Osteoblast (primary cell): ENCODE results near the gene LZTR1. TPM values are rescaled to one million over a fixed set of nuclear protein-coding genes. Genes with fewer than 3 reads are reported as not detected.

Source experiments
- DNase-seq: peaks from one replicate; pipeline ENCODE4 v3.0.0; 2011; ENCODE audit warnings: low spot score, mixed read lengths; ENCODE audit not compliant: insufficient read length; ENCODE audit errors: missing footprints
- H2AFZ ChIP-seq: 2 replicates; pipeline ENCODE4 v1.6.0; 2011; ENCODE audit warnings: mild to moderate bottlenecking, low read length
- H3K27ac ChIP-seq: 2 replicates; pipeline ENCODE4 v1.5.1; 2011; ENCODE audit warnings: mild to moderate bottlenecking, low read depth, low read length, moderate library complexity
- H3K27me3 ChIP-seq: 2 replicates; pipeline ENCODE4 v1.6.0; 2012; ENCODE audit warnings: mild to moderate bottlenecking, control low read depth, inconsistent platforms, low read length, moderate library complexity; ENCODE audit not compliant: insufficient read depth
- H3K36me3 ChIP-seq: 2 replicates; pipeline ENCODE4 v1.5.1; 2011; ENCODE audit warnings: mild to moderate bottlenecking, low read length, control low read depth, moderate library complexity; ENCODE audit not compliant: insufficient read depth
- H3K4me1 ChIP-seq: 2 replicates; pipeline ENCODE4 v1.5.1; 2011; ENCODE audit warnings: mild to moderate bottlenecking, low read length, control low read depth, moderate library complexity; ENCODE audit not compliant: insufficient read depth
- H3K4me2 ChIP-seq: 2 replicates; pipeline ENCODE4 v1.6.0; 2011; ENCODE audit warnings: mild to moderate bottlenecking, low read length; ENCODE audit not compliant: insufficient read depth
- H3K4me3 ChIP-seq: fragments of 200-600 bp; sonication (generic); 3 replicates; pipeline ENCODE4 v1.5.1; 2012; ENCODE audit warnings: mild to moderate bottlenecking, low read length, inconsistent platforms; ENCODE audit not compliant: insufficient read depth
- H3K79me2 ChIP-seq: 2 replicates; pipeline ENCODE4 v1.6.0; 2012; ENCODE audit warnings: mild to moderate bottlenecking, low read length, control low read depth, inconsistent platforms; ENCODE audit not compliant: insufficient read depth
- H3K9me3 ChIP-seq: 2 replicates; pipeline ENCODE4 v1.5.1; 2011; ENCODE audit warnings: low read depth, low read length, control low read depth
- H4K20me1 ChIP-seq: 2 replicates; pipeline ENCODE4 v1.6.0; 2012; ENCODE audit warnings: mild to moderate bottlenecking, low read length, control low read depth; ENCODE audit not compliant: insufficient read depth
- CTCF ChIP-seq: IDR thresholded peaks from 2 replicates; pipeline ENCODE4 v1.5.1; 2011; ENCODE audit warnings: mild to moderate bottlenecking, low read depth, low read length, moderate library complexity; ENCODE audit errors: extremely low read depth
- total RNA-seq: library from RNA; depleted of rRNA; stranded (reverse); fragments of >200 nt; gene quantifications from 2 replicates; pipeline ENCODE4 v1.2.3, GENCODE V29; 2012

LZTR1 gene
- total RNA-seq, 1 donor = 56.8 TPM

DNA sequence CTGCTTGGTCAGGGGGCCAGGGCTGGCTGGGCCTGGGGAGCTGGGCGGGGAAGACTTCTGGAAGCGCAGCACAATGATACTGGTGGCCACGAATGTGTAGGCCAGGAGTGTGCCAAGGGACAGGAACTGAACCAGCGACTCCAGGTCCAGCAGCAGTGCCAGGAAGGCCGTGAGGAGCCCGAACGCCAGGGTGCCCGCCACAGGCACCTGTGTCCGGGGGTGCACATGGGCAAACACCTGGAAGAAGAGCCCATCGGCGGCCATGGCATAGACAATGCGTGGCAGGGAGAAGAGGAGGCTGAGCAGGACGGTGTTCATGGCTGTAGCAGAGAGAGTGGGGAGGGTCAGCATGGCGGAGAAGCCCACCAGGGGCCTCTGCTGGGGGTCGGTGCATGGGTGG, 47.9 kb downstream of the LZTR1 start:
- no peak for DNase-seq
- Histone ChIP-seq H4K20me1 (no peaks in the 10 kb centered on the region), H3K79me2 (no peaks in the 10 kb centered on the region), H3K9me3 (no peaks in the 10 kb centered on the region), H3K36me3 (no peaks in the 10 kb centered on the region), H3K4me3 (no peak overlapping the region), H3K27me3 (peaks cover 32% of the 10 kb centered on the region), H3K4me2 (no peak overlapping the region), H3K4me1 (peaks cover 8% of the 10 kb centered on the region), H3K27ac (no peak overlapping the region), H2AFZ (no peak overlapping the region)
- no peak for TF ChIP-seq CTCF

DNA sequence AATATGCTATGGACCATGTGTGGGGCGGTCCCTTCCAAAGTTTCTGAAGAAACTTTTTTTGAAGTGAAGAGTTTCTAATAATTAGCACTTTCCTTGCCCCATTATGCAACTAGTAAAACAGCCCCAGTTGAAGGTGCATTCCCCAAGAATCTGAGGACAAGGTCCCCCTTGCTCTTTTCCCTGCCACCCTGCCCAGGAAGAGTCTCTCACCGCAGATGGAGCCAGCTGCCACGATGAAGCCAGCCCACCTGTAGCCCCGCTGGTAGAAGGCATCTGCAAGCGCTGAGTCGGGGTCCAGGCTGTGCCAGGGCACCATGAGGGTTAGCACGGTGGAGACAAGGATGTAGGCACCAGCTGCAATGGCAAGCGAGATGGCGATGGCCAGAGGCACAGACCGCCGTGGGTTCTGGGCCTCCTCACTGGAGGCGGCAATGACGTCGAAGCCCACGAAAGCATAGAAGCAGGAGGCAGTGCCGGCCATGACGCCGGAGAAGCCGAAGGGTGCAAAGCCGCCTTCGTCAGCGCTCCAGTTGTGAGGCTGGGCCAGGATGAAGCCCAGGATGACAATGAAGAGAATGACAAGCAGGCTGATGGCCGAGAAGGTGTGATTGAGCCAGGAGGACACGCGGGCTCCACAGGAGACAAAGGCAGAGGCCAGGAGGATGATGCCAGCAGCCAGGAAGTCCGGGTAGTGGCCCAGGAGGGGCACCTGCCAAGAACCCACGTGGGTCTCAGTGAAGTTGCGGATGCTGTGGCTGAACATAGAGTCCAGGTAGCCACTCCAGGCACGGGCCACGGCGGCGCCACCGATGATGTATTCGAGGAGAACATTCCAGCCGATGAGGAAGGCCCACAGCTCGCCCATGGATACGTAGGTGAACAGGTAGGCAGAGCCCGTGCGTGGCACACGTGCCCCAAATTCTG, 48.8 kb downstream of the LZTR1 start:
- no peak for TF ChIP-seq CTCF
- Histone ChIP-seq H3K9me3 (no peaks in the 10 kb centered on the region), H3K4me3 (no peak overlapping the region), H3K4me1 (peaks cover 8% of the 10 kb centered on the region), H2AFZ (no peak overlapping the region), H3K79me2 (no peaks in the 10 kb centered on the region), H3K36me3 (no peaks in the 10 kb centered on the region), H3K27ac (no peak overlapping the region), H3K4me2 (no peak overlapping the region), H4K20me1 (no peaks in the 10 kb centered on the region), H3K27me3 (peaks cover 32% of the 10 kb centered on the region)
- peak; percentile 80 for DNase-seq

DNA sequence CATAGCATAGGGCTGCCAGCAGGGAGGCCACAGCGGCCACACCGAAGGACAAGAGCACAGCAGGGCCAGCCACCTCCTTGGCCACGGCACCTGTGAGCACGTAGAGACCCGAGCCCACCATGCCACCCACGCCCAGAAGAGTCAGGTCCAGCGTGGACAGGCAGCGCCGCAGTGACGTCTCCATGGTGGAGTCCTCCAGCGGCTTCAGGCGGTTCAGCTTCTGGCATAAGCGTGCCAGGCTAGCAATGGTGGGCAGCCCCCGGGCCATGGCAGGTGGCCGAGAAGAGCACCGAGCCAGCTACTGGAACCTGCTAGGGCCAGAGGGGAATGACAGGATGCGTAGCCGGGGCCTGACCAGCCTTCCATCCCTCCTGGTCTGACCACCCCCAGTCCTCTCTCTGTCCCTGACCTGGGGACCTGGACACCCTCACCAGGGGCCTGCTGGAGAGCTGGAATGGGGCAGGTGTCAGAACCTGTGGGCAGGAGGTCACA, 49.5 kb downstream of the LZTR1 start:
- no peaks in the 10 kb centered on the region for H3K36me3 ChIP-seq
- H4K20me1 ChIP-seq = no peaks in the 10 kb centered on the region
- H2AFZ ChIP-seq = no peak overlapping the region
- no peak for TF ChIP-seq CTCF
- peaks cover 8% of the 10 kb centered on the region for H3K4me1 ChIP-seq
- H3K27ac ChIP-seq = no peak overlapping the region
- H3K4me3 ChIP-seq = no peak overlapping the region
- no peaks in the 10 kb centered on the region for H3K79me2 ChIP-seq
- H3K9me3 ChIP-seq = no peaks in the 10 kb centered on the region
- DNase-seq = peak; percentile 78
- peaks cover 32% of the 10 kb centered on the region for H3K27me3 ChIP-seq
- H3K4me2 ChIP-seq = no peak overlapping the region
